H1 (cell line): ENCODE data around the gene BAK1. TPM values are rescaled to one million over a fixed set of nuclear protein-coding genes. Genes with fewer than 3 reads are reported as not detected.

Source experiments
- CTCF ChIA-PET: fragments of 300-600 bp; sonication (Branson Sonifier 250); formaldehyde crosslinking; loops from one replicate; lab custom pipeline; 2021; ENCODE audit not compliant: partially characterized antibody; lab: Charles Lee
- POLR2A ChIA-PET: fragments of 300-600 bp; sonication (Branson Sonifier 250); formaldehyde crosslinking; loops from one replicate; lab custom pipeline; 2021; ENCODE audit warnings: inconsistent platforms; ENCODE audit not compliant: partially characterized antibody; lab: Charles Lee
- DNase-seq, 2 experiments: peaks; one replicate each; pipeline versions ENCODE4 v3.0.0 to v3.0.0-alpha.2; 2010 to 2022; ENCODE audit warnings: low spot score in 2 of 2, low read depth in 1 of 2, mixed read lengths in 1 of 2
- FAIRE-seq: peaks from 2 replicates; lab custom pipeline; 2011; peaks lifted over from hg19 to GRCh38; lab: Jason Lieb, UNC
- H2AFZ ChIP-seq: 2 replicates; pipeline ENCODE4 v1.8.1; 2012; ENCODE audit warnings: low read length, inconsistent platforms
- H2AK5ac ChIP-seq: 2 replicates; pipeline ENCODE4 v1.6.1; 2013; ENCODE audit warnings: low read depth, low read length
- H2BK120ac ChIP-seq: replicated peaks from 2 replicates; pipeline ENCODE3; 2013; ENCODE audit warnings: low read depth, low read length, inconsistent platforms
- H2BK12ac ChIP-seq: 2 replicates; pipeline ENCODE4 v1.6.1; 2013; ENCODE audit warnings: low read depth, low read length
- H2BK15ac ChIP-seq: 2 replicates; pipeline ENCODE4 v1.6.1; 2013; ENCODE audit warnings: low read length
- H2BK20ac ChIP-seq: 2 replicates; pipeline ENCODE4 v1.6.1; 2013; ENCODE audit warnings: low read length
- H2BK5ac ChIP-seq: 2 replicates; pipeline ENCODE4 v1.6.1; 2013; ENCODE audit warnings: low read depth, low read length
- H3K14ac ChIP-seq: 2 replicates; pipeline ENCODE4 v1.6.1; 2013; ENCODE audit warnings: inconsistent platforms; ENCODE audit not compliant: insufficient read length
- H3K18ac ChIP-seq: 2 replicates; pipeline ENCODE4 v1.6.1; 2013; ENCODE audit warnings: low read length; ENCODE audit errors: extremely low read depth
- H3K23ac ChIP-seq: 2 replicates; pipeline ENCODE4 v1.6.1; 2013; ENCODE audit warnings: inconsistent platforms; ENCODE audit not compliant: insufficient read length
- H3K23me2 ChIP-seq: 2 replicates; pipeline ENCODE4 v1.6.1; 2013; ENCODE audit warnings: low read depth, low read length
- H3K27ac ChIP-seq: 2 replicates; pipeline ENCODE4 v1.6.1; 2011; ENCODE audit warnings: low read depth, low read length, inconsistent platforms
- H3K27me3 ChIP-seq, 4 experiments: replicated peaks in 1 of 4; 1 replicate in 1 of 4; 2 replicates in 3 of 4; pipeline versions ENCODE4 v1.6.1 to v1.8.1; 2011 to 2013; ENCODE audit warnings: low read length in 3 of 4, mild to moderate bottlenecking in 3 of 4, inconsistent platforms in 2 of 4, mixed read lengths in 2 of 4, moderate library complexity in 1 of 4; ENCODE audit not compliant: control insufficient read depth in 3 of 4, insufficient read depth in 3 of 4; ENCODE audit errors: extremely low read depth in 1 of 4
- H3K36me3 ChIP-seq, 4 experiments: 2 replicates each; pipeline versions ENCODE4 v1.6.1 to v1.8.1; 2011 to 2013; ENCODE audit warnings: mild to moderate bottlenecking in 4 of 4, low read length in 3 of 4, moderate library complexity in 2 of 4, control low read depth in 1 of 4, inconsistent platforms in 1 of 4; ENCODE audit not compliant: insufficient read depth in 4 of 4, control insufficient read depth in 2 of 4
- H3K4ac ChIP-seq: replicated peaks from 2 replicates; pipeline ENCODE3; 2013; ENCODE audit warnings: low read length, low read depth, mixed read lengths, inconsistent platforms; ENCODE audit not compliant: insufficient read length
- H3K4me1 ChIP-seq, 4 experiments: replicated peaks in 1 of 4; 1 replicate in 1 of 4; 2 replicates in 3 of 4; pipeline versions ENCODE4 v1.6.1 to v1.8.1; 2011 to 2013; ENCODE audit warnings: low read length in 3 of 4, inconsistent platforms in 2 of 4, mixed read lengths in 1 of 4; ENCODE audit not compliant: insufficient read depth in 4 of 4, control insufficient read depth in 3 of 4
- H3K4me2 ChIP-seq, 2 experiments: 2 replicates each; pipeline versions ENCODE4 v1.6.1 to v1.8.1; 2011 to 2013; ENCODE audit warnings: low read depth in 2 of 2, low read length in 2 of 2, control low read depth in 1 of 2, inconsistent platforms in 1 of 2, mild to moderate bottlenecking in 1 of 2; ENCODE audit not compliant: insufficient read depth in 1 of 2
- H3K4me3 ChIP-seq, 4 experiments: fragments of 200-600, 300-600 bp in 1 of 4; sonication (generic), shearing (Covaris generic), sonication (Bioruptor Twin) in 1 of 4; 2 replicates each; pipeline versions ENCODE4 v1.5.1 to v1.8.1; 2011 to 2016; ENCODE audit warnings: low read length in 4 of 4, low read depth in 3 of 4, control low read depth in 2 of 4, inconsistent platforms in 2 of 4, mild to moderate bottlenecking in 2 of 4, mixed read lengths in 1 of 4, moderate library complexity in 1 of 4; ENCODE audit not compliant: insufficient read depth in 2 of 4; ENCODE audit errors: extremely low read depth in 1 of 4
- H3K56ac ChIP-seq: replicated peaks from 2 replicates; pipeline ENCODE3; 2013; ENCODE audit warnings: low read depth, mild to moderate bottlenecking, mixed read lengths, low read length, inconsistent platforms; ENCODE audit not compliant: insufficient read length
- H3K79me1 ChIP-seq: 2 replicates; pipeline ENCODE4 v1.6.1; 2013; ENCODE audit warnings: low read depth, low read length, control low read depth
- H3K79me2 ChIP-seq, 2 experiments: 2 replicates each; pipeline versions ENCODE4 v1.6.1 to v1.8.1; 2012 to 2013; ENCODE audit warnings: low read length in 2 of 2, mild to moderate bottlenecking in 2 of 2, inconsistent platforms in 1 of 2; ENCODE audit not compliant: insufficient read depth in 2 of 2, control insufficient read depth in 1 of 2
- H3K9ac ChIP-seq, 4 experiments: replicated peaks in 1 of 4; 1 replicate in 1 of 4; 2 replicates in 3 of 4; pipeline versions ENCODE4 v1.6.1 to v1.8.1; 2011 to 2013; ENCODE audit warnings: low read depth in 3 of 4, low read length in 3 of 4, control low read depth in 2 of 4, mild to moderate bottlenecking in 2 of 4, moderate library complexity in 2 of 4, inconsistent platforms in 1 of 4; ENCODE audit errors: extremely low read depth in 1 of 4
- H3K9me3 ChIP-seq, 2 experiments: 2 replicates each; pipeline versions ENCODE4 v1.6.1 to v1.8.1; 2012 to 2013; ENCODE audit warnings: mild to moderate bottlenecking in 2 of 2, moderate library complexity in 2 of 2, control low read depth in 1 of 2, inconsistent platforms in 1 of 2, low read depth in 1 of 2, low read length in 1 of 2, mixed read lengths in 1 of 2; ENCODE audit not compliant: insufficient read depth in 2 of 2
- H4K20me1 ChIP-seq, 2 experiments: replicated peaks in 1 of 2; 2 replicates each; pipeline versions ENCODE3 to v1.8.1; 2011 to 2013; ENCODE audit warnings: inconsistent platforms in 2 of 2, low read length in 2 of 2, mild to moderate bottlenecking in 1 of 2; ENCODE audit not compliant: insufficient read depth in 2 of 2, control insufficient read depth in 1 of 2
- H4K5ac ChIP-seq: 2 replicates; pipeline ENCODE4 v1.6.1; 2013; ENCODE audit warnings: low read length, low read depth, mixed read lengths, inconsistent platforms; ENCODE audit not compliant: insufficient read length
- H4K8ac ChIP-seq: 2 replicates; pipeline ENCODE4 v1.8.0; 2013; ENCODE audit warnings: mild to moderate bottlenecking, moderate library complexity, low read length, inconsistent platforms; ENCODE audit not compliant: insufficient read depth; ENCODE audit errors: extremely low read depth
- H4K91ac ChIP-seq: replicated peaks from 2 replicates; pipeline ENCODE3; 2013; ENCODE audit warnings: low read length, mixed read lengths, inconsistent platforms; ENCODE audit not compliant: insufficient read length
- CBX5 ChIP-seq: fragments of 300-800, 300-1000 bp; sonication (generic); IDR thresholded peaks from 2 replicates; pipeline ENCODE4 v1.7.1; 2016; ENCODE audit warnings: antibody characterized with exemption, low read length, low read depth
- CEBPB ChIP-seq: IDR thresholded peaks from 2 replicates; pipeline ENCODE4 v1.6.1; 2012; ENCODE audit warnings: low read depth, low read length
- CTCF ChIP-seq, 3 experiments: IDR thresholded peaks; 1 replicate in 2 of 3; 2 replicates in 1 of 3; pipeline versions ENCODE4 v1.5.1 to v1.6.1; 2011; ENCODE audit warnings: low read length in 3 of 3, mild to moderate bottlenecking in 3 of 3, inconsistent platforms in 2 of 3, low read depth in 1 of 3, moderate library complexity in 1 of 3; ENCODE audit not compliant: insufficient read depth in 1 of 3; ENCODE audit errors: control extremely low read depth in 1 of 3
- HDAC2 ChIP-seq, 2 experiments: fragments of 300-600 bp in 1 of 2; sonication (generic) in 1 of 2; IDR thresholded peaks; 2 replicates each; pipeline ENCODE4 v1.6.1; 2011 to 2012; ENCODE audit warnings: low read depth in 2 of 2, low read length in 2 of 2, mild to moderate bottlenecking in 2 of 2, moderate library complexity in 2 of 2, borderline replicate concordance in 1 of 2, inconsistent platforms in 1 of 2
- HDAC6 ChIP-seq: IDR thresholded peaks from one replicate; pipeline ENCODE4 v1.7.1; 2012; ENCODE audit warnings: low read depth, mild to moderate bottlenecking, inconsistent platforms, low read length, moderate library complexity
- KDM1A ChIP-seq: fragments of 200-600, 300-600 bp; sonication (generic); IDR thresholded peaks from 2 replicates; pipeline ENCODE4 v1.7.1; 2016; ENCODE audit warnings: mild to moderate bottlenecking, low read length, borderline replicate concordance
- RAD21 ChIP-seq, 2 experiments: IDR thresholded peaks in 1 of 2; conservative IDR thresholded peaks in 1 of 2; 2 replicates each; pipeline ENCODE4 v1.6.1; 2011; ENCODE audit warnings: low read depth in 2 of 2, low read length in 2 of 2, improper control_type of control experiment in 1 of 2, inconsistent platforms in 1 of 2, mild to moderate bottlenecking in 1 of 2, moderate library complexity in 1 of 2
- WGBS, 2 experiments: shearing (Covaris generic) in 1 of 2; methylation state at CpG; one replicate each; pipeline versions ENCODE4 v1.1.6 to v1.1.7; 2013 to 2015; ENCODE audit warnings: low lambda C conversion rate in 2 of 2, mixed read lengths in 2 of 2, inconsistent platforms in 1 of 2, low coverage in 1 of 2, missing lambda C conversion rate in 1 of 2; ENCODE audit not compliant: insufficient replicate concordance in 2 of 2, insufficient coverage in 1 of 2, insufficient read length in 1 of 2; ENCODE audit errors: extremely low coverage in 1 of 2, missing lambda C conversion rate in 1 of 2; 5-methylcytosine and 5-hydroxymethylcytosine counted together
- polyA plus RNA-seq, 7 experiments: library from polyadenylated mRNA; depleted of rRNA in 3 of 7; stranded (reverse) in 5 of 7; unstranded in 2 of 7; fragments of >200 nt in 5 of 7; fragments of 200-250 nt in 2 of 7; gene quantifications; 1 replicate in 5 of 7; 2 replicates in 1 of 7; 4 replicates in 1 of 7; pipeline versions ENCODE4 v1.2.1 to v1.2.3, GENCODE V29; 2011 to 2013; ENCODE audit warnings: missing spikeins in 2 of 7, mixed read lengths in 2 of 7
- total RNA-seq: library from RNA; stranded (reverse); fragmentation: NEBNext Ultra II Directional; extraction: Animal tissue kit (Norgen Biotek cat#: 25700); gene quantifications from 2 replicates; pipeline ENCODE4 v1.2.1, GENCODE V29; 2021

BAK1 gene
- total and polyA plus RNA-seq, 2 of the 8 experiments (the other 6 are each of a cell fraction or from before 2014, with no cell fraction given), result 43.3 to 43.4 TPM

GRCh38 chr6:33607784-33608161 lies 27.7 kb upstream of the BAK1 start:
- H3K18ac ChIP-seq, result peak overlapping the region; percentile 56; the same call in 1 of the 2 replicates
- H3K4ac ChIP-seq, result no peak overlapping the region
- no peaks in the 10 kb centered on the region for H4K20me1 ChIP-seq
- H4K5ac ChIP-seq, result no peak overlapping the region
- no peaks in the 10 kb centered on the region for H3K27me3 ChIP-seq
- FAIRE-seq (no peak), DNase-seq (no peak)
- H3K23me2 ChIP-seq, result no peaks in the 10 kb centered on the region
- H3K79me2 ChIP-seq, result no peaks in the 10 kb centered on the region
- WGBS, 2 experiments, result 76% methylated on average over 5 of the region's 5 CpGs; no CpG with 5 or more reads in 1 of the 2 experiments
- peaks cover 3 to 7% of the 10 kb centered on the region in 2 experiments; a peak in 1 of 4 replicates for H3K9me3 ChIP-seq
- peak overlapping the region; percentile 54; the same call in 1 of the 2 replicates for H2BK5ac ChIP-seq
- ChIA-PET CTCF (interaction anchor here (0.6 to 5.5 kb wide), 26 partner anchors 9 to 446 kb away, joined by 3 to 57 read pairs (median 4); partner anchors contain the start of gene ITPR3), POLR2A (interaction anchor here (0.5 to 3.6 kb wide), 12 partner anchors 9 to 300 kb away, joined by 3 to 19 read pairs (median 4); partner anchors contain the start of gene ITPR3)
- H3K27ac ChIP-seq, result no peak overlapping the region
- H3K23ac ChIP-seq, result no peak overlapping the region
- no peaks in the 10 kb centered on the region for H3K36me3 ChIP-seq
- H3K14ac ChIP-seq, result no peak overlapping the region
- H2BK12ac ChIP-seq, result peak overlapping the region; percentile 90; the same call in 1 of the 2 replicates
- H3K79me1 ChIP-seq, result no peaks in the 10 kb centered on the region
- H3K56ac ChIP-seq, result no peak overlapping the region
- peak overlapping the region; percentile 12 for H4K91ac ChIP-seq
- H2BK120ac ChIP-seq, result no peak overlapping the region
- no peak for TF ChIP-seq CEBPB
- TF ChIP-seq KDM1A, result peak; percentile 99
- no peak for TF ChIP-seq HDAC6
- TF ChIP-seq HDAC2 (IDR thresholded peaks at IDR 0.05; ENCODE audit: borderline replicate concordance in 1 of 2, low read depth in 2 of 2, low read length in 2 of 2), result peak in 1 of 2 experiments; percentile 97; a peak in 2 of 4 replicates
- TF ChIP-seq CTCF (IDR thresholded peaks at IDR 0.05; ENCODE audit: control extremely low read depth in 1 of 3, insufficient read depth in 1 of 3, low read depth in 1 of 3, low read length in 3 of 3), result peak; percentile 38 to 63 (median 61); a peak in 3 of 4 replicates
- peak; percentile 60 to 63 for TF ChIP-seq RAD21 (IDR thresholded peaks at IDR 0.05 in 1 of 2, conservative IDR thresholded peaks at IDR 0.05 in 1 of 2; ENCODE audit: low read depth in 2 of 2, low read length in 2 of 2)
- TF ChIP-seq CBX5, result no peak
- H3K9ac ChIP-seq, result no peak overlapping the region
- no peak overlapping the region for H4K8ac ChIP-seq
- peak overlapping the region; percentile 99 for H2BK20ac ChIP-seq
- H3K4me1 ChIP-seq, result peaks cover 6 to 42% (median 26%) of the 10 kb centered on the region in 4 experiments
- H3K4me2 ChIP-seq, result 0 out of 4 replicates have a peak overlapping the region, but pooled peaks of 1 of the 2 experiments have one; percentile 18
- H2AFZ ChIP-seq, result no peak overlapping the region
- no peak overlapping the region for H3K4me3 ChIP-seq
- peak overlapping the region; percentile 74; the same call in 1 of the 2 replicates for H2BK15ac ChIP-seq
- H2AK5ac ChIP-seq, result no peak overlapping the region
